GM23248 (cell line): Measurements from ENCODE around the gene ZNF548.

ENCODE experiments used
- EZH2 ChIP-seq: fragments of 200-600 bp; sonication (generic); IDR thresholded peaks from 2 replicates; pipeline ENCODE4 v1.6.1; 2018; ENCODE audit warnings: antibody characterized with exemption, mild to moderate bottlenecking; ENCODE audit not compliant: insufficient read depth, poor library complexity, severe bottlenecking
- EZH2phosphoT487 ChIP-seq: fragments of 200-600 bp; sonication (generic); IDR thresholded peaks from 2 replicates; pipeline ENCODE4 v1.6.1; 2018; ENCODE audit warnings: antibody characterized with exemption, moderate library complexity, mild to moderate bottlenecking, low read depth; ENCODE audit not compliant: insufficient read depth

- TF ChIP-seq EZH2phosphoT487 (no peak), EZH2 (no peak)
These were observed 392 bp upstream of the ZNF548 start for GRCh38 chr19:57389194-57389729.
